Breast epithelium (tissue), 3 donors: ENCODE results near the gene ANK2.

Experiments used
- POLR2A ChIP-seq: fragments of 450-650 bp; IDR thresholded peaks from one replicate; pipeline ENCODE4 v1.6.1; 2016; ENCODE audit warnings: antibody characterized with exemption, mild to moderate bottlenecking, moderate library complexity
- POLR2AphosphoS5 ChIP-seq, 3 donors: sonication (generic); formaldehyde crosslinking; IDR thresholded peaks; one replicate each; pipeline ENCODE4 v1.6.1; 2017; ENCODE audit warnings: antibody characterized with exemption in 3 of 3
- TF ChIP-seq, protein P1 (sequence below), 3 donors: fragments of 450-650 bp; IDR thresholded peaks; one replicate each; pipeline ENCODE4 v1.5.1; 2016 to 2017; ENCODE audit warnings: antibody characterized with exemption in 3 of 3, mild to moderate bottlenecking in 3 of 3, moderate library complexity in 3 of 3

DNA sequence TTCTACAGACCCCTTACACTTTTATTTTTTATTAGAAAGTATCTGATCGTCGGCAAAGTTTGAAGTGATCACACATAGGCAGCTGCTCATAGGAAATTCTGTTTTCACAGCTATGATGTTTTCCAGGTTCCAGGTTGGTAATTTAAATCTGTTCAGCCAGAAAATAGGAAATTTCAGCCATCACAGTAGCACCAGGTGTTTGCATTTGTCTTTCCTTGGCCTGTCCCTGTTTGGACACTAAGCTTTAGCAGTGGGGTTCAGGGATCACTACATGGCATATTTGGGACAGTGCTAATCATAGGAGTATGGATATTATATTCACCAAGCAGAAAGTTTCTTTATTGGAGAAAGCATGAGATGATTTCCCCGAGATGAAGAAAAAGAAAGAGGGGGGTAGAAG, 92.9 kb downstream of the ANK2 start:
- TF ChIP-seq, protein P1, sequence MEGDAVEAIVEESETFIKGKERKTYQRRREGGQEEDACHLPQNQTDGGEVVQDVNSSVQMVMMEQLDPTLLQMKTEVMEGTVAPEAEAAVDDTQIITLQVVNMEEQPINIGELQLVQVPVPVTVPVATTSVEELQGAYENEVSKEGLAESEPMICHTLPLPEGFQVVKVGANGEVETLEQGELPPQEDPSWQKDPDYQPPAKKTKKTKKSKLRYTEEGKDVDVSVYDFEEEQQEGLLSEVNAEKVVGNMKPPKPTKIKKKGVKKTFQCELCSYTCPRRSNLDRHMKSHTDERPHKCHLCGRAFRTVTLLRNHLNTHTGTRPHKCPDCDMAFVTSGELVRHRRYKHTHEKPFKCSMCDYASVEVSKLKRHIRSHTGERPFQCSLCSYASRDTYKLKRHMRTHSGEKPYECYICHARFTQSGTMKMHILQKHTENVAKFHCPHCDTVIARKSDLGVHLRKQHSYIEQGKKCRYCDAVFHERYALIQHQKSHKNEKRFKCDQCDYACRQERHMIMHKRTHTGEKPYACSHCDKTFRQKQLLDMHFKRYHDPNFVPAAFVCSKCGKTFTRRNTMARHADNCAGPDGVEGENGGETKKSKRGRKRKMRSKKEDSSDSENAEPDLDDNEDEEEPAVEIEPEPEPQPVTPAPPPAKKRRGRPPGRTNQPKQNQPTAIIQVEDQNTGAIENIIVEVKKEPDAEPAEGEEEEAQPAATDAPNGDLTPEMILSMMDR (IDR thresholded peaks at IDR 0.05): no peak
- TF ChIP-seq POLR2AphosphoS5 (IDR thresholded peaks at IDR 0.05) (no peak), POLR2A (no peak)
